HG03045 (cell line): ENCODE measurements around the gene GPR160.

Experiments used
- ATAC-seq: cut with Tn5 transposase; IDR thresholded peaks from one replicate; pipeline ENCODE4 v1.9.1; 2021; ENCODE audit warnings: mild to moderate bottlenecking, moderate library complexity; ENCODE audit not compliant: unreplicated experiment

The GPR160 gene

DNA sequence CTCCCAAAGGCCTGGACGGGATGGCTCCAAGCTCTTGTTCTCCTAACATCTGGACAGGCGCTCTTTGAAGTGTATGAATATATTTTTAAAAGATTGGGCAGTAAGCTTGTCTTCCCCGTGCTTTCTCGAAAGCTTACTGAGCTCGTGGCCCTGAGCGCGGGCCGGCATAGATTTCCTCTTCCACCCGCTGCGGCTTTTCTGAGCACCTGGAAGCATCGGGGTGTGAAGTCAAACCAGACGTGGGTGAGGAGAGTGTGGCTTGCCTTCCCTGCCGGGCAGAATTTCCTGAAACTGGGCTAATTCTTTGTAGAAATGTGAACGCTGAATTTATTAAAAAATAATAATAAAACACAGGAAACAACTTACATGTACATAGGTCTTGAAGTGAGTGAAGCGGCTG lies 25.9 kb downstream of the GPR160 start:
- ATAC-seq: no peak

DNA sequence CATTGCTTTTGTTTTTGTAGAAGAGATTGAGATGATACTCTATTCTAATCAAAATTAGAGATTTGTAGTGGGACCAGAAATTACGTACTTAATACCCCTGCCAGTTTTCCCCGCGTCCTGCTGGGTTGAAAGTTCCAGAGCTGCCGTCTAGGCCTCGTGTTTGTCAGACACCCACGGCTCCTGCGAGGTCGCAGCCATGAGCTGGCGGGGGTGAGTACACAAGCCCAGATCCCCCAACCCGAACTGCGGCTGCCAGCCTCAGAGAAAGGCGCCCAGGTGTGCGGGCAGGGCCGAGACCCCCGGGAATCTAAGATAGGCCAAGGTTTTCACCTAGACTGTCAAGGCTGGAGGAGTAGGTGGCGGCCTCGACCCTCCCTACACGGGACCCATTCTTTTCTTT lies 26.3 kb downstream of the GPR160 start:
- ATAC-seq: no peak

DNA sequence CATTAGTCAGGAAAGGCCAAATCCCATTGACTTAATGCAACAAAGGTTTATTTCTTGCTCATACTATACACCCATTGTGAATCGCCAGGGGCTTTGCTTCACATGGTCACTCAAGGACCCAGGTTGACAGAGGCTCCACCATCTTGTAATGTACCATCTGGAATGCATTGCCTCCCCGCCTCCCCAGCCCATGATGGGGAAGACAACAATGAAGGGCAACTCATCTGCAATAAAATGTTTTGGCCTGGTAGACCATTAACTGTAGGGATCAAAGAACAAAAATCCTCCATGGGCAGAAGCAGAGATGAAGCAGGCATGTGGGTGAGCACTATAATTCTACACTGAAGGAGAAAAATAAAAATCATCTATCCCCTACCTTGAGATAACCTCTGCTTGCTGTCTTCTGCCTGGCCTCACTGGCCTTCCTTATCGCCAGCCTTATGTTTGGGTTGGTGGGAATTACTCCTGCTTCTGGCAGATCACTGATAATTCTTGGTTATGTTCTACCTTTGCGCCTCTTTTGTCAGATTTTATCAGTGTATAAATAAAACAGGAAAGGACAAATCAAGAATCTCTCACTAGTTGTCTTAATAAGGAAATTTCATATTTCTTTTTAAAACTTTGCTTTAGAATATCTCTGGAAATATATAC lies 37.8 kb downstream of the GPR160 start:
- no peak for ATAC-seq

- no peak for ATAC-seq
Measured at GRCh38 chr3:170076715-170077238, 39.0 kb downstream of the GPR160 start.

DNA sequence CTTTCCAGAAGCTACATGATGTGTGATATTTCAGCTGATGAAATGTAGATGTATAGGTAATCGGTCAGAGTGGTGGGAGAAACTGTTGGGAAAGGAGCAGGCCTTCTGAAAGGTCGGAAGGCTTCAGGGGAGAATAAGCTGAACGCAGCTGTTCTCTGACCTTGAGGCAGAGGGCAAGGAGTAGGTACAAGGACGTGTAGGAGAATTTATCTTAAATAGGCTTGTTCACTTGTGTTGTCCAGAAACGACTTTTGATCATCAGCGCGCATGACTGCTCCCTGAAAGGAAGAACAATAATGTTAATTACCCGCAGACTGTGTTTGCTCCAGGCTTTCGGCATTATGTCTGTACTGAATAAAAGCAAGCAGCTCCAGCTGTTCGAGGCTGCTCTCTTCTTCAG lies 39.6 kb downstream of the GPR160 start:
- no peak for ATAC-seq

- ATAC-seq: no peak
Measured at GRCh38 chr3:170078620-170079281, 41.0 kb downstream of the GPR160 start.

DNA sequence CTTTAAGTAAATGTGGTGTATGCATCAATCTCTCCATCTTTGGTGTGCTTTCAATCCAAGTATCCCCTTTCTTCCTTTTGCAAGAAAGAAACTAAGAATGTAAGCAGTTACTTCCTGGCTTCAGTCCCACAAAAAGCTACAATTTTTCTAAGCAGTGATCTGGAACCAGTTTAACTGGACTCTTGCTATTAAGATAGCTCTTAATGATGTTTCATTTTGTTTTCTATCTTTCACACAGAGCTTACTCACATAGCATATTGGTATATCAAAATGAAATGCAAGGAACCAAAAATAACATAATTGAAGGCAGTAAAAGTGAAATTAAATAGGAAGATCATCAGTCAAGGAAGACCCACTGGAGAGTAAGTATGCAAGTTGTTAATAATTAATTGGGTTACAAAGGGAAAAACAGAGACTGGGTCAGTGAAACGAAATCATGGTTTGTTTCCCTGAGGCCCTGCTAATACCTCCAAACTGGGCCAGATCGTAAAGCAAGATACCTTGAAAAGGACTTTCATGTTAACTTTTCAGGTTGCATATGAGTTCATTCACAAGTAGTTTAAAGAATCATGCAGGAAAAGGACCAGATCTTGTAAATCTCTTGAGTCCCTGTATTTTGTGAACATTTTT lies 41.9 kb downstream of the GPR160 start:
- no peak for ATAC-seq

GRCh38 chr3:170080605-170081004 lies 42.8 kb downstream of the GPR160 start:
- ATAC-seq: no peak

- no peak for ATAC-seq
Measured at GRCh38 chr3:170081079-170081741, 43.4 kb downstream of the GPR160 start.

- ATAC-seq: no peak
Measured at GRCh38 chr3:170083343-170083742, 45.5 kb downstream of the GPR160 start.

DNA sequence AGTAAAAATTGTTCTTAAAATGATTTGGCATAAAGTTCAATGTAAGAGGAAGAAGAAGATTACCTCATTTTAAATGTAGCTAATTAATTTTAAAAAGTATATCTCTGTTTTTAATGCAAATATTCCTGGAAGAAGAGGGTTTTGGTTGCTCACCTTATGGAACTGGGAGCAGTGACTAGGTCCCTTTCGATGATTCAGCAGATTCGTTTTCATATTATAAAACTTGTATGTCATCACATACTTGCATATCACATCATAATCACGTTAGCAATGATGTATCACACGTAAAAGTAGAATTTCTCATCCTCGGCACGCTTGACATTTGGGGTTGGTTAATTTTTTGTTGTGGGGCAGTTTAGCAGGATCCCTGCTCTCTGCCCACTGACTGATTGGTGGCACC lies 47.6 kb downstream of the GPR160 start:
- no peak for ATAC-seq

DNA sequence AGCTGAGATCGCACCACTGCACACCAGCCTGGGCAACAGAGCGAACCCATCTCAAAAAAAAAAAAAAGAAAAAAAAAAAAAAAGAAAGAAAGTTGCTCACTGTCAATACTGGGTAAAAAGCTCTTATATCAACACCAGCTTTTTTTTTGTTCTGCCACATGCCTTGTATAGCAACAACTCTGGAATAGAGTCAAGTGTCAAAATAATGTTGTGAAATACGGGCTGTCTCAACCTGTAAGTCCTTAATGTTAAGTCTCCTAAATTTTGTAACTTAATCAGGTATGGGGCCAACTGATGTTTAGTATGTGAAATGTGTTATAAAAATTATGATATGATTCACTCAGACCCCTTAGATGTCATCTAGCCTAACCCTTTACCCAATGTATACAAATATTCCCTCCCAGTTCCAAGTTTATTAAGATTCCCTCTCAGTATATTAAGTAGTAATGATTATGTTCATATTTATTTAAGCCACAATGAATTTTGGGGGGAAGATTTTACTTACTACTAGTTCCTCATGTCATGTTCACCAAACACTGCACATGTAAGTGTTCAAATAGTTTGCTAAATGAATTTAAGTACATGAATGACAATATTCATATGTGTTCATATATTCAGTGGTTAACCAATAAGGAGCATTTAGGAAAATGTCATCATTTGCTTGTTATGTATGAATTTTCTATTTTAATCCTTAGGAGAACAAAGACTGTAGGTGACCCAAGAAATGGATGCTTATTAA lies 52.2 kb downstream of the GPR160 start:
- no peak for ATAC-seq

GRCh38 chr3:170090601-170090981 lies 52.8 kb downstream of the GPR160 start:
- no peak for ATAC-seq

GRCh38 chr3:170092907-170093306 lies 55.1 kb downstream of the GPR160 start:
- ATAC-seq: no peak

GRCh38 chr3:170095771-170096170 lies 58.0 kb downstream of the GPR160 start:
- ATAC-seq: no peak

- ATAC-seq: no peak
Measured at GRCh38 chr3:170096342-170096741, 58.5 kb downstream of the GPR160 start.

GRCh38 chr3:170098753-170099152 lies 61.0 kb downstream of the GPR160 start:
- no peak for ATAC-seq

DNA sequence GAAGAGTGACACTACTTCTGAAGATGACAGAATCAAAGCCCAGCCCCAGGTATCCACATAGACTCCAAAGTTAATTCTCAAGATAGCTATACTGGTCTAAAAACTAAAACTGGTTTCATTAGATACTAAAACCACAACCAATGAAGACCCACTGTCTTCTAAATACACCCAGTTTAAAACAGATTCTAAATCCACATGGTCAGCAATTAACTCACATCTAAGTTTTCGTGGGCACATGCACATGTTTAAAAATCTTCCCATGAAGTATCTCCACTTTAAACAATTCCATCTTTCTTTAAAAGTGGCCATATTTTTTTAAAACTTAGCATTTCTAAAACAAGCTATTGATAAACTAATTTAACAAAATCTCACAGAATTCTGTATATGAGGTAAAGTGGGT lies 63.1 kb downstream of the GPR160 start:
- ATAC-seq: no peak

- ATAC-seq: no peak
Measured at GRCh38 chr3:170102431-170102830, 64.6 kb downstream of the GPR160 start.

DNA sequence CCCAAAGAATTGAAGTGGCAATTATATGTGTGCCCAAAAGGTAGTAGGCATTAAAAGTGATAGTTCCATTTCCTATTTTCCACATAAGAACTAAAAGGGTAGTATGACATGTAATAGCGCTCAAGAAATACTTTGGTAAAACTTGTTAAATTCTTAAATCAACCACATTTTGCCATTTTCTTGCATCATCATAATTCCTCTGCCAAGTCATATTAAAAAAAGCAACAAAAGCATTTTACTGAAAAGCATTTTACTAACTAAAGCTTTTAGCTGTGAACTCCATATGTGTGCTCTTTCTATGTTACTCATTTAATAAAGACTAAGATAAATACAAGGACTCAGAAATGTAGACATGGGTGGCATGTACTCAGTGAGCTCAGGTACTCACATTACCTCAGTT lies 70.1 kb downstream of the GPR160 start:
- ATAC-seq: no peak

- no peak for ATAC-seq
Measured at GRCh38 chr3:170108955-170109354, 71.2 kb downstream of the GPR160 start.
